Activated B cell treated with CpG ODN at 0.5 μM for 24 hours (primary cell): Measurements from ENCODE around the gene DPP10. TPM values are rescaled to one million over a fixed set of nuclear protein-coding genes. Genes with fewer than 3 reads are reported as not detected.

Experiments
- ATAC-seq: fragments of 200-7000 bp; cut with Tn5 transposase; one replicate; pipeline ENCODE4 v1.10.0; 2021; ENCODE audit warnings: low read depth, mild to moderate bottlenecking, moderate library complexity
- CTCF ChIA-PET: fragments of 350-600 bp; sonication (Branson Sonifier 250); formaldehyde crosslinking; loops from one replicate; lab custom pipeline; 2021; ENCODE audit warnings: antibody characterized with exemption; lab: Charles Lee
- POLR2A ChIA-PET: fragments of 350-600 bp; sonication (Branson Sonifier 250); formaldehyde crosslinking; loops from one replicate; lab custom pipeline; 2021; ENCODE audit warnings: antibody characterized with exemption; lab: Charles Lee
- DNase-seq: peaks from one replicate; pipeline ENCODE4 v3.0.0; 2022
- H3K27ac Mint-ChIP-seq: one replicate; pipeline ENCODE4 v1.8.0; 2020; ENCODE audit warnings: mixed read lengths
- H3K27me3 Mint-ChIP-seq: one replicate; pipeline ENCODE4 v1.8.0; 2021; ENCODE audit warnings: mixed read lengths
- H3K36me3 Mint-ChIP-seq: one replicate; pipeline ENCODE4 v1.8.0; 2021; ENCODE audit warnings: low read depth, mixed read lengths
- H3K4me1 Mint-ChIP-seq: one replicate; pipeline ENCODE4 v1.8.0; 2021; ENCODE audit warnings: mixed read lengths
- H3K4me3 Mint-ChIP-seq: one replicate; pipeline ENCODE4 v1.8.0; 2020; ENCODE audit warnings: mild to moderate bottlenecking, mixed read lengths
- H3K9me3 Mint-ChIP-seq: one replicate; pipeline ENCODE4 v1.8.0; 2020; ENCODE audit warnings: mixed read lengths
- CTCF ChIP-seq: fragments of 200-600 bp; IDR thresholded peaks from one replicate; pipeline ENCODE4 v1.8.0; 2022; ENCODE audit warnings: antibody characterized with exemption, mild to moderate bottlenecking
- intact Hi-C: fragments of 100-400 bp; cut with micrococcal nuclease; formaldehyde crosslinking; loops from one replicate; pipeline ENCODE4 v1.15.1; 2024
- total RNA-seq: library from RNA; stranded (reverse); gene quantifications from 2 replicates; pipeline ENCODE4 v1.2.3, GENCODE V29; 2022

The DPP10 gene
- total RNA-seq, 1 donor from 2014 or later, result not detected

GRCh38 chr2:115234737-115235136 lies 792.3 kb downstream of the DPP10 start:
- intact Hi-C loops, result no loop called here
- H3K4me3 Mint-ChIP-seq, result no peak overlapping the region
- no peak overlapping the region for H3K27ac Mint-ChIP-seq
- H3K27me3 Mint-ChIP-seq, result no peaks in the 10 kb centered on the region
- POLR2A ChIA-PET, result no interaction called here
- H3K9me3 Mint-ChIP-seq, result no peaks in the 10 kb centered on the region
- no peaks in the 10 kb centered on the region for H3K36me3 Mint-ChIP-seq
- no peak for TF ChIP-seq CTCF
- CTCF ChIA-PET, result no interaction called here
- H3K4me1 Mint-ChIP-seq, result no peaks in the 10 kb centered on the region
- no peak for ATAC-seq
- DNase-seq, result no peak

GRCh38 chr2:115248066-115248465 lies 805.6 kb downstream of the DPP10 start:
- CTCF ChIA-PET, result no interaction called here
- Mint-ChIP-seq H3K4me1 (no peaks in the 10 kb centered on the region), H3K9me3 (no peaks in the 10 kb centered on the region), H3K27ac (no peak overlapping the region), H3K4me3 (no peak overlapping the region), H3K36me3 (no peaks in the 10 kb centered on the region), H3K27me3 (no peaks in the 10 kb centered on the region)
- ATAC-seq (no peak), DNase-seq (no peak)
- intact Hi-C loops, result no loop called here
- no peak for TF ChIP-seq CTCF
- POLR2A ChIA-PET, result no interaction called here

GRCh38 chr2:115277366-115277765 lies 834.9 kb downstream of the DPP10 start:
- ATAC-seq (no peak), DNase-seq (no peak)
- H3K4me3 Mint-ChIP-seq, result no peak overlapping the region
- no peaks in the 10 kb centered on the region for H3K27me3 Mint-ChIP-seq
- intact Hi-C loops, result no loop called here
- H3K36me3 Mint-ChIP-seq, result no peaks in the 10 kb centered on the region
- ChIA-PET CTCF (no interaction called here), POLR2A (no interaction called here)
- H3K4me1 Mint-ChIP-seq, result no peaks in the 10 kb centered on the region
- no peak overlapping the region for H3K27ac Mint-ChIP-seq
- no peak for TF ChIP-seq CTCF
- H3K9me3 Mint-ChIP-seq, result peaks cover 4% of the 10 kb centered on the region

- ChIA-PET POLR2A (no interaction called here), CTCF (no interaction called here)
- Mint-ChIP-seq H3K36me3 (no peaks in the 10 kb centered on the region), H3K27me3 (no peaks in the 10 kb centered on the region), H3K4me3 (no peak overlapping the region), H3K9me3 (peaks cover 2% of the 10 kb centered on the region), H3K27ac (no peak overlapping the region), H3K4me1 (no peaks in the 10 kb centered on the region)
- TF ChIP-seq CTCF, result no peak
- intact Hi-C loops, result no loop called here
- DNase-seq, result no peak
- no peak for ATAC-seq
These were observed 843.0 kb downstream of the DPP10 start for GRCh38 chr2:115285416-115285815.

- no peak for ATAC-seq
- intact Hi-C loops, result no loop called here
- peaks cover 2% of the 10 kb centered on the region for H3K9me3 Mint-ChIP-seq
- H3K4me3 Mint-ChIP-seq, result no peak overlapping the region
- no peak for TF ChIP-seq CTCF
- CTCF ChIA-PET, result no interaction called here
- H3K4me1 Mint-ChIP-seq, result no peaks in the 10 kb centered on the region
- H3K27me3 Mint-ChIP-seq, result no peaks in the 10 kb centered on the region
- no peak for DNase-seq
- no peaks in the 10 kb centered on the region for H3K36me3 Mint-ChIP-seq
- POLR2A ChIA-PET, result no interaction called here
- no peak overlapping the region for H3K27ac Mint-ChIP-seq
These were observed 848.0 kb downstream of the DPP10 start for GRCh38 chr2:115290478-115290877.
